A673 (cell line): Measurements from ENCODE around the gene C16orf74.

Experiments used
- CTCF ChIP-seq: fragments of 300-800, 200-600 bp; sonication (generic); conservative IDR thresholded peaks from 2 replicates; pipeline ENCODE4 v1.5.1; 2017; ENCODE audit warnings: low read depth, mild to moderate bottlenecking, antibody characterized with exemption, low read length, moderate library complexity, mixed read lengths
- EZH2 ChIP-seq: fragments of 200-600 bp; sonication (generic); IDR thresholded peaks from 2 replicates; pipeline ENCODE4 v1.6.1; 2017; ENCODE audit warnings: borderline replicate concordance, low read depth, mild to moderate bottlenecking, mixed read lengths, antibody characterized with exemption, low read length; ENCODE audit not compliant: poor library complexity, severe bottlenecking

GRCh38 chr16:85716022-85716679, 34.7 kb downstream of the C16orf74 start:
- TF ChIP-seq EZH2 (no peak), CTCF (no peak)
